Skeletal muscle tissue (tissue), 4 donors: ENCODE results near the gene VTI1A. TPM values are rescaled to one million over a fixed set of nuclear protein-coding genes. Genes with fewer than 3 reads are reported as not detected.

ENCODE experiments used
- H3K27ac ChIP-seq: one replicate; pipeline ENCODE4 v1.7.0; 2013; ENCODE audit warnings: mild to moderate bottlenecking, low read depth, low read length, inconsistent platforms
- H3K27me3 ChIP-seq, 3 donors: one replicate each; pipeline ENCODE4 v1.7.0; 2013; ENCODE audit warnings: low read length in 3 of 3; ENCODE audit not compliant: control insufficient read depth in 3 of 3, insufficient read depth in 3 of 3
- H3K36me3 ChIP-seq, 3 donors: one replicate each; pipeline ENCODE4 v1.7.0; 2013; ENCODE audit warnings: low read length in 3 of 3; ENCODE audit not compliant: control insufficient read depth in 3 of 3, insufficient read depth in 3 of 3
- H3K4me1 ChIP-seq, 3 donors: one replicate each; pipeline ENCODE4 v1.7.0; 2013; ENCODE audit warnings: low read length in 3 of 3, mild to moderate bottlenecking in 3 of 3; ENCODE audit not compliant: control insufficient read depth in 3 of 3, insufficient read depth in 3 of 3
- H3K4me3 ChIP-seq, 3 donors: one replicate each; pipeline ENCODE4 v1.7.0; 2013; ENCODE audit warnings: low read length in 3 of 3
- H3K9ac ChIP-seq, 3 donors: one replicate each; pipeline ENCODE4 v1.7.0; 2013; ENCODE audit warnings: low read length in 3 of 3, mild to moderate bottlenecking in 3 of 3, moderate library complexity in 2 of 3, low read depth in 1 of 3
- H3K9me3 ChIP-seq, 3 donors: one replicate each; pipeline ENCODE4 v1.7.0; 2013; ENCODE audit warnings: low read length in 3 of 3; ENCODE audit not compliant: control insufficient read depth in 3 of 3
- total RNA-seq: library from RNA; depleted of rRNA; stranded (reverse); fragments of >200 nt; gene quantifications from one replicate; pipeline ENCODE4 v1.2.3, GENCODE V29; 2014
- donor health status: Osteomylitis.

VTI1A gene
- total RNA-seq, 1 donor from 2014 or later, result 18.3 TPM

DNA sequence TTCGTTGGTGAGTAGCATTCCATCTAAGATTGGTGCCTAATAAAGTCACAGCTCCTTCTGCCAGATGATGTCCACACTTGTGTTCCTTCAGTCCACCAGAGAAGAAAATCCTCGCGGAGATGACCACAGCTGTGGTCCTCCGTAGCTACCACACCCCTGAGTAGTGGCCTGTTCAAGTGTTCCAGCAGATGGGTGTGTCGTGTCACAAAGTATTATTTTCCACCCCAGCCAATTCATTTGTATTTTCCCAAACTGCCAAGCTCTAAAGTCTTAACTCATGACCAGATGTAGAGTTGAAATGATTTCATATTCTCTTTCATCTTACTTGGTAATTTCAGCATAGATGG is 251.8 kb downstream of the VTI1A start:
- Histone ChIP-seq H3K4me1 (no peaks in the 10 kb centered on the region), H3K9me3 (no peaks in the 10 kb centered on the region), H3K27me3 (no peaks in the 10 kb centered on the region), H3K36me3 (no peaks in the 10 kb centered on the region), H3K9ac (no peak overlapping the region), H3K27ac (no peak overlapping the region), H3K4me3 (no peak overlapping the region)

DNA sequence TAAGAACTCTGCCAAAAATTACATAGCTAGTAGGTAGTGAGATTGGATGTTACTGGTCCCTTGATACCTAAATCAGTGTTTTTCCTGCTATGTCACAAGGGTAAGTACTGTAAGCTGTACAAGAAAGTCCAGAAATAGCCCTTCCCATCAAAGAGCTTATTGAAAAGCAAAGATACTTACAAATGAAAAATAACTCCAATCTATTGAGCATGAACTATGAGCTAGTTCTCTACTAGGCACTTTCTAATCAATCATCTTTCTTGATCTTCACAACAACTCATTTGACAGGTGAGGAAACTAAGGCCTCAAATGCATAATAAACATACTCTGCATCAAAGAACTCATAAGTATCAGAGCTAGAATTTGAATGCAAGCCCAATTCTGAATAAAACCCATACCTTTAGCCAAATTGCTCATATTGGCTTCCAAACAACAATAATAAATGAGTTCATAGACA is 253.2 kb downstream of the VTI1A start:
- no peak overlapping the region for H3K27ac ChIP-seq
- H3K27me3 ChIP-seq, result no peaks in the 10 kb centered on the region
- H3K9me3 ChIP-seq, result no peaks in the 10 kb centered on the region
- H3K36me3 ChIP-seq, result no peaks in the 10 kb centered on the region
- H3K4me1 ChIP-seq, result no peaks in the 10 kb centered on the region
- H3K9ac ChIP-seq, result no peak overlapping the region
- H3K4me3 ChIP-seq, result no peak overlapping the region

DNA sequence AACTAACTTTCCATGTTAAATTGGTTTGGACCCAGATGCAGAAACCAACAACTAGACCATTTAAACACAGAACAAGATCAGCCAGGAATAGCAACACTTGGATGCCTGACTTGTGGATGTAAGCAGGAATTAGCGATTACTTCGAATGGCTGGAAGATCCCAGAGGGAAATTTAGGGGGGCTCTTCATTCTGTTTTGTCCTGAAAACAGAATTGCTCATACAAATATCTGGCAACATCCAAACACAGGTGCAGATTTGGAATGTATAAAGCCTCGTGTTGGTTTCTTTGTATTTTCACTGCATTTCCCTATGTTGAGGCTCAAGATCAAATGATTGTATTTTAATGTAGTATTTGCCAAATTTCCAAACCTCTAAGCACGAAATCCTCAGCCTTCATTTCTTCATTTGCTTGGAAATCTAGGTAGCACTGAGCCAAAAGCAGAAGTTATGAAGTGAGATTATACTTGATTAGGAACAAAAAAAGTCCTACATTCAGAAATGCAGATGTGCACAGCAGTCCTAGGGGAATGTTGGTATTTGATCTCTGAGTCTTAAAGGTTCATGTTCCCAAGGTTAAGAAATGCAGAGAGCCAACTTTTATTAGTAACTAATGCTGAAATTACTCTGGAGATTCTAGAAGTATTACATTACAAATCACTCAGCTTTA is 254.3 kb downstream of the VTI1A start:
- Histone ChIP-seq H3K4me1 (no peaks in the 10 kb centered on the region), H3K4me3 (no peak overlapping the region), H3K9me3 (no peaks in the 10 kb centered on the region), H3K9ac (no peak overlapping the region), H3K36me3 (no peaks in the 10 kb centered on the region), H3K27ac (no peak overlapping the region), H3K27me3 (no peaks in the 10 kb centered on the region)

DNA sequence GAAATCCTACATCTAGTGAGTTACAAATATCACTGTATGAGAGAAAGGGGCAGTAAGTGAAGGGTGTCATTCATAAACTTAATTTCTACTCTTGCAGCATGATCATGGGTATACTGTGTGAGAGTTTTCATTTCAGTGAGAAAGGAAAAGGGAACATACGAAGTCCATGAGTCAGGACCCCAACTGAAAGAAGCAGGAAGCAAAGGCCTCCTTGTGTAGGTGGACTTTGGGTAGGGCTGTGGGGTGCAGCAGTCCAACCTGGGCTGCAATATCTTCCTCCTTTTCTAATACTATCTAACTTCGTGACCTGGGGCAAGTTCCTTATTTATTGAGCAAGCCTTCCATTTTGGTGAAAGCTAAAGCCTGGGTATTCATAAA is 254.9 kb downstream of the VTI1A start:
- no peaks in the 10 kb centered on the region for H3K4me1 ChIP-seq
- H3K27me3 ChIP-seq, result no peaks in the 10 kb centered on the region
- no peak overlapping the region for H3K9ac ChIP-seq
- H3K9me3 ChIP-seq, result no peaks in the 10 kb centered on the region
- no peak overlapping the region for H3K27ac ChIP-seq
- no peak overlapping the region for H3K4me3 ChIP-seq
- no peaks in the 10 kb centered on the region for H3K36me3 ChIP-seq

DNA sequence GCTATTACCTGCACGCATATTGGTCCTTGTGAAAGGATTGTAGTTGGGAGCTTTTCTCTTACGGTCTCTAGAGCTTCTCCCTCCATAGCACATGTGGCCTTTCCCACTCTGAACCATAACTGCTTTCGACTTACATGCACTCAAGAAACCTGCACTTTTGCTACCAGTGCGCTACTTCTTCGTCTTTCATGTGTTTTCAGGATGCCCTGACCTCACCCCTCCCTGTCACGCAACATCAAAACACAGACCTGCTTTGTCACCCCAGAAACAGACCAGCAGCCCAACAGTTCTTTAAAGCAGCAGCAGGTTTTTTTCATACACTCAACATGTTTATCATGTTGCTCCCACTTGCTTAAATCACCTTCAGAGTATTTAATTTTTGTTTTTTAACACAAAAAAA is 259.6 kb downstream of the VTI1A start:
- Histone ChIP-seq H3K36me3 (no peaks in the 10 kb centered on the region), H3K4me1 (no peaks in the 10 kb centered on the region), H3K9ac (no peak overlapping the region), H3K27me3 (no peaks in the 10 kb centered on the region), H3K4me3 (no peak overlapping the region), H3K9me3 (no peaks in the 10 kb centered on the region), H3K27ac (no peak overlapping the region)

DNA sequence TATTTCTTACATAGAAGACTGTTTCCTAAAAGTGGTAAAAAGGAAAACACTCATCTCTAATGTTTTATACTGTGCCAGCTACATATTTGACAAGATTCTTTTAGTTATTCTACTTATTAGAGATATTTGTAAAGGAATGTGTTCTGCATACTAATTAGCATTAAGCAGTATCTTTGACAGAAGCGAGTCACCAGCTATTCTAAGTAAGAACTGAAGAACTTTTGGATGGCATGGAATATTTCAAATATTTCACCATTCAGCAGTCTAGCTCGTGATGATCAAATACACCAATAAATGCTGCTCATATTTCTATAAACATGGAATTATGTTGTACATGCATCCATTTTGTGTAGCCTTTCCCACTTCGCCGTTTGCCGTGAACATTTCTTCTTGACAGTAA is 261.4 kb downstream of the VTI1A start:
- H3K9ac ChIP-seq, result no peak overlapping the region
- no peaks in the 10 kb centered on the region for H3K4me1 ChIP-seq
- no peak overlapping the region for H3K4me3 ChIP-seq
- H3K27me3 ChIP-seq, result no peaks in the 10 kb centered on the region
- no peak overlapping the region for H3K27ac ChIP-seq
- no peaks in the 10 kb centered on the region for H3K36me3 ChIP-seq
- H3K9me3 ChIP-seq, result no peaks in the 10 kb centered on the region

DNA sequence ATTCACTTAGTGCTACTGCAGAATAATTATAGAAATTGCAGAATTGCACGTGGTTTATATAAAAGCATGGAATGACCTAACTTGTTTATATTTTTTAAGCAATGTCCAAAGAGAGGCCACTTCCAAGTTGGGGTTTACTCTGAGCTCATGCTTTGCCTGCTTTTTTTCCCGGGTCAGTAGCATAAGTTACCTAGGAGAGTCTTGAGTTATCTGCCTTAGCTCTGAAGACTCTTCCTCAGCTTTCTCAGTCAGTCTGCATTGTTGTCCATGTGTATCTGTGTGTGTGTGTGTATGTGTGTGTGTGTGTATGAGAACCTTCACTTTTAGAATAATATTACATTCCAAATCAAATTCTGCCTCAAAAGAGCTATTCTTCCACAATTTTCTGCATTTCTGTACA is 263.5 kb downstream of the VTI1A start:
- H3K4me3 ChIP-seq, result no peak overlapping the region
- H3K9ac ChIP-seq, result no peak overlapping the region
- H3K27me3 ChIP-seq, result no peaks in the 10 kb centered on the region
- no peaks in the 10 kb centered on the region for H3K36me3 ChIP-seq
- no peaks in the 10 kb centered on the region for H3K4me1 ChIP-seq
- no peak overlapping the region for H3K27ac ChIP-seq
- H3K9me3 ChIP-seq, result no peaks in the 10 kb centered on the region

DNA sequence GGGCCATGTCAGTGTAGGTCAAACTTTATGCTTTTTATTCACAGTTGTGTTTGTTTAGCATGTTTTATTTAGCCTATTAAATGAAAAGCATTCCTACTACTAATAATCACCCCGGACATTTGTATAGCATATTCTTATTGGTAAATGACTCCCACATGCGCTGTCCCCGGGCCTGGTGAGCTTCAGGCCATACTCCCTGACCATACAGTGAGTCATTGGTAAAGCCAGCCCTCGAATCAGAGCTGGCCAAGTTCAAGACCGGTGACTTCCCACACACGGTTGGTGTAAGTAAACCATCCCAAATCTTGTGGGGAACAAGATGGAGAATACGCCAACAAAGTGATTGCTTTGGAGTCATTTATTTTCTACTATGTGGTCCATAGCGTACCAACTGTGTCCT is 264.4 kb downstream of the VTI1A start:
- no peak overlapping the region for H3K4me3 ChIP-seq
- H3K9ac ChIP-seq, result no peak overlapping the region

DNA sequence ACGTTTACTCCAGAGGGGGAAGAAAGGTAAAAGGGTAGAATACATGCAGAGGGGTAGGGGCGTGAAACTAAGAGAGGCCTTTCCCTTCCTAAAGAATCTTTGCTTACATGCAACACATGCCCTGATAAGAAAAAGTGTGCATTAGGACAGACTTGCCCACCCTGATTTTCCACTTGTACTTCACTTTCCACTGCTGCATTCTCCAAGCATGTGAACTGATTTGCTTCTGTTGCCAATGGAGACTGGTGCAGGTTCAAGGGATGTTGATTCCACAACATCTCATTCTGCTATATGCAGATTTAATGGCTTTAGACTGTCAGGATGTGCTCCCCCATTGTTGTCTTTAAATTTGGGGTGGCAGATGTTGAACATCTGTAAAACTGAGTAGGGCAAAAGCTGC is 265.5 kb downstream of the VTI1A start:
- Histone ChIP-seq H3K4me3 (no peak overlapping the region), H3K27me3 (no peaks in the 10 kb centered on the region), H3K27ac (no peak overlapping the region), H3K9me3 (no peaks in the 10 kb centered on the region), H3K36me3 (no peaks in the 10 kb centered on the region), H3K4me1 (no peaks in the 10 kb centered on the region), H3K9ac (no peak overlapping the region)

More for the DNA sequence above, 264.4 kb downstream of the VTI1A start:
- Histone ChIP-seq H3K27ac (no peak overlapping the region), H3K4me1 (no peaks in the 10 kb centered on the region), H3K36me3 (no peaks in the 10 kb centered on the region), H3K27me3 (no peaks in the 10 kb centered on the region), H3K9me3 (no peaks in the 10 kb centered on the region)

DNA sequence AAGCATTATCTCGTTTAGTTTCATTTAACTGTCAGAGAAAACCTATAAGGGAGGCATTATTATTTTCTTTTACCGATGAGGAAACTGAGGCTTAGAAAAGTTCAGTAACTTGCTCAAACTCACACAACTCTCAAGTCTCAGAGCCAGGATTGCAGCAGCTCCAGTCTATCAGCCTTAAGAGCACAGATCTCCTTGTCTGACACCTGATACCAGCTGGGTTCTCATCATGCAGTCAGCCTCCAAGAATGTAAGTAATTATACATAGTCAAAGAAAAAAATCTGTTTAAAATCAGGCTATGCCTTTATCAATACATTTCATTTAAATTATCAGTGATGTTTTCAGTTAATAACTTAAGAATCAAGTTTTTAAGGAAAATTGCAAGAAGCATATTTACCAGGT is 266.4 kb downstream of the VTI1A start:
- Histone ChIP-seq H3K9ac (no peak overlapping the region), H3K36me3 (no peaks in the 10 kb centered on the region), H3K9me3 (no peaks in the 10 kb centered on the region), H3K4me3 (no peak overlapping the region), H3K4me1 (no peaks in the 10 kb centered on the region), H3K27ac (no peak overlapping the region), H3K27me3 (no peaks in the 10 kb centered on the region)

DNA sequence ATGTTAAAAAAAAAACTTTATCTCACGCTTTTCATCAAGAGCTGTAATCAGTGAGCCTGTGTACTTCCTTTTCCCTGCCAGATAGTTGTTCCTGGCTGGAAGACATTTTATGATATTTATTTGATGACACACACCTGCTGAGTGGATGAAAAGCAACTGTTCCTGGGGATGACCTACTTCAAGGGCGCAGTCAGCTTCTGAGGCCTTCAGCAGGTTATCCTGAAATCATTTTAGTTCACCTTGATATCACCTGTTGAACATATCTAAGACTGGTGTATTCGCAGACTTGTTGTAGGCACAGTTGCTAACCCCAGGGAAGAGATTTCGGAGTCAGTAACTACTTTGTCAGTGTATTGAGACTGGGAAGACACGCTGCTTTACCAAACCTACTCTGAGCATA is 268.6 kb downstream of the VTI1A start:
- no peaks in the 10 kb centered on the region for H3K4me1 ChIP-seq
- no peaks in the 10 kb centered on the region for H3K9me3 ChIP-seq
- no peak overlapping the region for H3K4me3 ChIP-seq
- H3K9ac ChIP-seq, result no peak overlapping the region
- H3K36me3 ChIP-seq, result no peaks in the 10 kb centered on the region
- no peak overlapping the region for H3K27ac ChIP-seq
- H3K27me3 ChIP-seq, result no peaks in the 10 kb centered on the region
